SK-N-SH (cell line): Measurements from ENCODE around the gene RBBP5. TPM values are rescaled to one million over a fixed set of nuclear protein-coding genes. Genes with fewer than 3 reads are reported as not detected.

Source experiments
- CTCF ChIA-PET: fragments of 300-600, 350-600 bp; formaldehyde crosslinking; extraction: SDS; loops from one replicate; lab custom pipeline; 2021; lab: Yijun Ruan, JAX
- POLR2A ChIA-PET: fragments of 350-600 bp; sonication (Branson Sonifier 250); formaldehyde crosslinking; extraction: SDS; loops from one replicate; lab custom pipeline; 2020; ENCODE audit warnings: antibody characterized with exemption, inconsistent platforms; lab: Yijun Ruan, JAX
- DNase-seq: peaks from one replicate; pipeline ENCODE4 v3.0.0; 2012
- H2AFZ ChIP-seq: fragments of 200-600 bp; sonication (generic); 2 replicates; pipeline ENCODE4 v1.8.1; 2016; ENCODE audit warnings: antibody characterized with exemption, mild to moderate bottlenecking, low read depth
- H3F3A ChIP-seq: fragments of 200-600 bp; sonication (generic); replicated peaks from 2 replicates; pipeline ENCODE3; 2016; ENCODE audit warnings: antibody characterized with exemption, mild to moderate bottlenecking; ENCODE audit not compliant: insufficient read depth
- H3K27ac ChIP-seq, 2 experiments: fragments of 200-500 bp in 1 of 2; fragments of 200-600 bp in 1 of 2; sonication (Bioruptor generic) in 1 of 2; sonication (generic), shearing (Covaris generic) in 1 of 2; 2 replicates each; pipeline versions ENCODE4 v1.5.1 to v1.6.1; 2014 to 2016; ENCODE audit warnings: low read depth in 2 of 2, inconsistent platforms in 1 of 2, low read length in 1 of 2, mild to moderate bottlenecking in 1 of 2, mixed read lengths in 1 of 2
- H3K27me3 ChIP-seq: fragments of 200-600 bp; sonication (generic), shearing (Covaris generic); 2 replicates; pipeline ENCODE4 v1.6.1; 2016; ENCODE audit warnings: mixed run types; ENCODE audit not compliant: insufficient read depth
- H3K36me3 ChIP-seq, 2 experiments: fragments of 200-500 bp in 1 of 2; fragments of 200-600 bp in 1 of 2; sonication (Bioruptor generic) in 1 of 2; sonication (generic) in 1 of 2; replicated peaks in 1 of 2; 2 replicates each; pipeline versions ENCODE3 to v1.5.1; 2014 to 2016; ENCODE audit warnings: low read length in 1 of 2, mild to moderate bottlenecking in 1 of 2; ENCODE audit not compliant: insufficient read depth in 2 of 2, control insufficient read depth in 1 of 2
- H3K4me1 ChIP-seq, 2 experiments: fragments of 200-500 bp in 1 of 2; fragments of 200-600 bp in 1 of 2; sonication (Bioruptor generic) in 1 of 2; sonication (generic), shearing (Covaris generic) in 1 of 2; 2 replicates each; pipeline versions ENCODE4 v1.5.1 to v1.6.1; 2014 to 2016; ENCODE audit warnings: low read depth in 1 of 2, low read length in 1 of 2, mixed run types in 1 of 2; ENCODE audit not compliant: insufficient read depth in 2 of 2, control insufficient read depth in 1 of 2
- H3K4me2 ChIP-seq: fragments of 200-600 bp; sonication (generic), shearing (Covaris generic); 2 replicates; pipeline ENCODE4 v1.6.1; 2017; ENCODE audit warnings: mixed run types
- H3K4me3 ChIP-seq, 2 experiments: fragments of 200-500 bp in 1 of 2; fragments of 200-600 bp in 1 of 2; sonication (Bioruptor generic) in 1 of 2; sonication (generic), shearing (Covaris generic) in 1 of 2; 2 replicates each; pipeline versions ENCODE4 v1.5.1 to v1.8.1; 2014 to 2016; ENCODE audit warnings: low read depth in 2 of 2, inconsistent platforms in 1 of 2, low read length in 1 of 2, mild to moderate bottlenecking in 1 of 2, mixed read lengths in 1 of 2, moderate library complexity in 1 of 2
- H3K79me2 ChIP-seq: fragments of 200-600 bp; sonication (generic); 2 replicates; pipeline ENCODE4 v1.8.1; 2017; ENCODE audit warnings: mild to moderate bottlenecking; ENCODE audit not compliant: insufficient read depth
- H3K9ac ChIP-seq: fragments of 200-600 bp; sonication (generic); 2 replicates; pipeline ENCODE4 v1.6.1; 2017; ENCODE audit warnings: mixed run types
- H3K9me2 ChIP-seq: fragments of 200-600 bp; sonication (generic); 2 replicates; pipeline ENCODE4 v1.6.1; 2017; ENCODE audit warnings: mixed run types
- H3K9me3 ChIP-seq: fragments of 200-600 bp; sonication (generic); 2 replicates; pipeline ENCODE4 v1.6.1; 2017; ENCODE audit warnings: mixed run types, mild to moderate bottlenecking, moderate library complexity
- H4K20me1 ChIP-seq: fragments of 200-600 bp; sonication (generic); 2 replicates; pipeline ENCODE4 v1.6.1; 2017; ENCODE audit warnings: mild to moderate bottlenecking, mixed run types; ENCODE audit not compliant: insufficient read depth
- CHD2 ChIP-seq: fragments of 150-350 bp; IDR thresholded peaks from 2 replicates; pipeline ENCODE4 v1.6.1; 2018; ENCODE audit warnings: low read length; ENCODE audit not compliant: partially characterized antibody
- CTCF ChIP-seq: fragments of 200-600 bp; sonication (generic); IDR thresholded peaks from 2 replicates; pipeline ENCODE4 v1.6.1; 2017; ENCODE audit warnings: antibody characterized with exemption, mild to moderate bottlenecking, moderate library complexity
- ELF1 ChIP-seq: IDR thresholded peaks from 2 replicates; pipeline ENCODE4 v1.4.0; 2012
- EP300 ChIP-seq, 2 experiments: IDR thresholded peaks; 2 replicates each; pipeline versions ENCODE4 v1.4.0 to v1.6.1; 2012; ENCODE audit warnings: borderline replicate concordance in 1 of 2, low read depth in 1 of 2, low read length in 1 of 2
- EZH2phosphoT487 ChIP-seq: fragments of 200-600 bp; sonication (generic); IDR thresholded peaks from 2 replicates; pipeline ENCODE4 v1.6.1; 2017; ENCODE audit warnings: low read depth, mixed run types, mild to moderate bottlenecking, antibody characterized with exemption, moderate library complexity, borderline replicate concordance
- FOSL2 ChIP-seq: IDR thresholded peaks from 2 replicates; pipeline ENCODE4 v1.4.0; 2012; ENCODE audit warnings: low read depth, mild to moderate bottlenecking, moderate library complexity, borderline replicate concordance
- FOXM1 ChIP-seq: IDR thresholded peaks from 2 replicates; pipeline ENCODE4 v1.4.0; 2012; ENCODE audit warnings: low read depth, mild to moderate bottlenecking
- GATA2 ChIP-seq: sonication (generic); formaldehyde crosslinking; IDR thresholded peaks from 2 replicates; pipeline ENCODE4 v1.5.0; 2020; ENCODE audit warnings: mild to moderate bottlenecking, missing genetic modification reagents
- JUND ChIP-seq: IDR thresholded peaks from 2 replicates; pipeline ENCODE4 v1.4.0; 2012
- MEF2A ChIP-seq: IDR thresholded peaks from 2 replicates; pipeline ENCODE4 v1.4.0; 2012; ENCODE audit warnings: low read depth, borderline replicate concordance
- NFIC ChIP-seq: IDR thresholded peaks from 2 replicates; pipeline ENCODE4 v1.4.0; 2012; ENCODE audit warnings: borderline replicate concordance
- POLR2AphosphoS5 ChIP-seq: IDR thresholded peaks from 2 replicates; pipeline ENCODE4 v1.6.1; 2012; ENCODE audit warnings: low read depth, low read length
- RAD21 ChIP-seq: IDR thresholded peaks from 2 replicates; pipeline ENCODE4 v1.6.1; 2012; ENCODE audit warnings: mild to moderate bottlenecking, low read length
- RCOR1 ChIP-seq: fragments of 150-350 bp; IDR thresholded peaks from 2 replicates; pipeline ENCODE4 v1.6.1; 2017; ENCODE audit warnings: antibody characterized with exemption, low read length
- RFX5 ChIP-seq: IDR thresholded peaks from 2 replicates; pipeline ENCODE4 v1.6.1; 2012; ENCODE audit warnings: mild to moderate bottlenecking, improper control_type of control experiment, low read length
- RXRA ChIP-seq: IDR thresholded peaks from 2 replicates; pipeline ENCODE4 v1.4.0; 2012; ENCODE audit warnings: low read depth, mild to moderate bottlenecking, borderline replicate concordance
- SIN3A ChIP-seq: IDR thresholded peaks from 2 replicates; pipeline ENCODE4 v1.6.1; 2012; ENCODE audit warnings: low read depth, mild to moderate bottlenecking, low read length, moderate library complexity, borderline replicate concordance
- SMC3 ChIP-seq: IDR thresholded peaks from 2 replicates; pipeline ENCODE4 v1.6.1; 2012; ENCODE audit warnings: low read depth, low read length, improper control_type of control experiment
- TCF12 ChIP-seq: IDR thresholded peaks from 2 replicates; pipeline ENCODE4 v1.4.0; 2012
- TEAD4 ChIP-seq: IDR thresholded peaks from 2 replicates; pipeline ENCODE4 v1.4.0; 2012; ENCODE audit warnings: mild to moderate bottlenecking, borderline replicate concordance; ENCODE audit not compliant: insufficient read depth
- USF2 ChIP-seq: fragments of 150-350 bp; IDR thresholded peaks from 2 replicates; pipeline ENCODE4 v1.6.1; 2017; ENCODE audit warnings: antibody characterized with exemption, low read length, low read depth, borderline replicate concordance
- whole genome bisulfite sequencing: methylation state at CpG from one replicate; pipeline ENCODE4 v1.1.6; 2017; ENCODE audit warnings: low lambda C conversion rate; 5-methylcytosine and 5-hydroxymethylcytosine counted together
- polyA plus RNA-seq, 3 experiments: library from polyadenylated mRNA; depleted of rRNA; stranded (reverse); fragments of >200 nt; gene quantifications; 2 replicates each; pipeline ENCODE4 v1.2.3, GENCODE V29; 2012
- TF ChIP-seq, protein P1 (sequence below): IDR thresholded peaks from 2 replicates; pipeline ENCODE4 v1.4.0; 2012; ENCODE audit warnings: low read depth, borderline replicate concordance
- TF ChIP-seq, protein P2 (sequence below): IDR thresholded peaks from 2 replicates; pipeline ENCODE4; 2012

The RBBP5 gene, protein sequence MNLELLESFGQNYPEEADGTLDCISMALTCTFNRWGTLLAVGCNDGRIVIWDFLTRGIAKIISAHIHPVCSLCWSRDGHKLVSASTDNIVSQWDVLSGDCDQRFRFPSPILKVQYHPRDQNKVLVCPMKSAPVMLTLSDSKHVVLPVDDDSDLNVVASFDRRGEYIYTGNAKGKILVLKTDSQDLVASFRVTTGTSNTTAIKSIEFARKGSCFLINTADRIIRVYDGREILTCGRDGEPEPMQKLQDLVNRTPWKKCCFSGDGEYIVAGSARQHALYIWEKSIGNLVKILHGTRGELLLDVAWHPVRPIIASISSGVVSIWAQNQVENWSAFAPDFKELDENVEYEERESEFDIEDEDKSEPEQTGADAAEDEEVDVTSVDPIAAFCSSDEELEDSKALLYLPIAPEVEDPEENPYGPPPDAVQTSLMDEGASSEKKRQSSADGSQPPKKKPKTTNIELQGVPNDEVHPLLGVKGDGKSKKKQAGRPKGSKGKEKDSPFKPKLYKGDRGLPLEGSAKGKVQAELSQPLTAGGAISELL
- 5.7 and 7.7 TPM in 2 replicates for polyA plus RNA-seq (2012; rRNA removed)
- 8.5 and 9.2 TPM in 2 replicates for polyA plus RNA-seq (2012; cell fraction: cytosol; rRNA removed)
- 2.3 and 4.0 TPM in 2 replicates for polyA plus RNA-seq (2012; cell fraction: nucleus; rRNA removed)

DNA sequence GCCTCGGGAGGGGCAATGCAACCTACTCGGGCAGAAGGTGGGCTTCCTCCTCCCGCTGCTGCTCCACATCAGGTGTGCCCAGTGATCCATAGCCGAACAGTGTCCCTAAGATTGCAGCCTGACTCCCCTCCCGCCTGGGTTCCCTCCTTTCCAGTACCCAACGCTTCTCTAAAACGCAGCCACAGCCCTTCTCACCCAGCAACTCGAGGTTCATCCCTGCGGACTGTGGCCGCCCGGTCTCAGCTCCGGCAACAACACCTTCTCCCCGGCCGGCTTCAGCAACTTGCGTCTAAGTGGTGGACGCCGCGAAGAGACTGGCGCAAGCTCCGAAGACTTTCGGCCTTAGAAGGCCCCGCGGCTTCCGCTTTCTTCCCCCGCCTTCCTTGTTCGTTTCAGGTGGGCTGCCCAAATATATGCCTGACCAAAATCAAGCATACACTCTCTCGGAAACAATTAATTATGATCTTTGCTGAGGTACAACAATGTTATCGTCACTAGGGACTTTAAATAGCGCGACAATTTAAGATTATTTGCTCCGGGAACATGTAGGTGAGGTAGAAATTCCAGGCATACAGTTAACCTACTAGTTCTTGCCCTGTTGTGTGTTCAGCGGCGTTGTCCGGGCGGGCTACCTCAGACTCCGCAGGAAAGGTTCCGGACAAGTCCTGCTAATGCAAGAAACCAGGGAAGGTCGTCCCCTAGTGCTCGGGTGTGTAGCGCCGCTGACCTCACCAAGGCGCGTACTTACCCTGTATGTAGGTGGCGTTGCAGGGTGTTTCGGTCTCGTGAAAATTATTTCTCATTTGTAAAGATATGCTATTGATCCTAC lies at the start of gene RBBP5:
Gene RBBP5, minus strand, starts transcription at position 319 of the 829 bp plus-strand sequence. Its CDS starts 105 bp downstream, at position 214.
- WGBS: 0% methylated on average over 35 of the region's 46 CpGs
- TF ChIP-seq TEAD4 (peak; percentile 45; the same call in 1 of the 2 replicates), JUND (no peak), USF2 (no peak), FOSL2 (peak; percentile 37; the same call in 1 of the 2 replicates), CHD2 (peak; percentile 83), ELF1 (peak; percentile 91), FOXM1 (peak; percentile 70; the same call in 1 of the 2 replicates), EZH2phosphoT487 (no peak), CTCF (peak; percentile 84), RCOR1 (peak; percentile 77), NFIC (no peak; the same call in 1 of the 2 replicates), RAD21 (peak; percentile 55), RFX5 (no peak), GATA2 (no peak), RXRA (0 out of 2 replicates have a peak, but pooled peaks have one; percentile 38), POLR2AphosphoS5 (peak; percentile 96), EP300 (IDR thresholded peaks at IDR 0.05; ENCODE audit: borderline replicate concordance in 1 of 2, low read depth in 1 of 2, low read length in 1 of 2) (peak in 1 of 2 experiments; percentile 36; a peak in 1 of 4 replicates), SIN3A (peak; percentile 70), MEF2A (no peak), SMC3 (peak; percentile 64), TCF12 (peak; percentile 51; the same call in 1 of the 2 replicates)
- TF ChIP-seq, protein P1, sequence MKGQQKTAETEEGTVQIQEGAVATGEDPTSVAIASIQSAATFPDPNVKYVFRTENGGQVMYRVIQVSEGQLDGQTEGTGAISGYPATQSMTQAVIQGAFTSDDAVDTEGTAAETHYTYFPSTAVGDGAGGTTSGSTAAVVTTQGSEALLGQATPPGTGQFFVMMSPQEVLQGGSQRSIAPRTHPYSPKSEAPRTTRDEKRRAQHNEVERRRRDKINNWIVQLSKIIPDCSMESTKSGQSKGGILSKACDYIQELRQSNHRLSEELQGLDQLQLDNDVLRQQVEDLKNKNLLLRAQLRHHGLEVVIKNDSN: no peak; the same call in 1 of the 2 replicates
- TF ChIP-seq, protein P2, sequence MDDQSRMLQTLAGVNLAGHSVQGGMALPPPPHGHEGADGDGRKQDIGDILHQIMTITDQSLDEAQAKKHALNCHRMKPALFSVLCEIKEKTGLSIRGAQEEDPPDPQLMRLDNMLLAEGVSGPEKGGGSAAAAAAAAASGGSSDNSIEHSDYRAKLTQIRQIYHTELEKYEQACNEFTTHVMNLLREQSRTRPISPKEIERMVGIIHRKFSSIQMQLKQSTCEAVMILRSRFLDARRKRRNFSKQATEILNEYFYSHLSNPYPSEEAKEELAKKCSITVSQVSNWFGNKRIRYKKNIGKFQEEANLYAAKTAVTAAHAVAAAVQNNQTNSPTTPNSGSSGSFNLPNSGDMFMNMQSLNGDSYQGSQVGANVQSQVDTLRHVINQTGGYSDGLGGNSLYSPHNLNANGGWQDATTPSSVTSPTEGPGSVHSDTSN: no peak

More for the DNA sequence above, at the start of gene RBBP5:
- Histone ChIP-seq H4K20me1 (no peaks in the 10 kb centered on the region), H3K4me1 (peaks cover 11 to 17% of the 10 kb centered on the region in 2 experiments; a peak in 3 of 4 replicates), H2AFZ (peak within 1 kb of the TSS; percentile 94), H3K9me2 (no peaks in the 10 kb centered on the region), H3K79me2 (peaks cover 47% of the 10 kb centered on the region), H3K27ac (peak within 1 kb of the TSS; percentile 87 to 96), H3K9me3 (no peaks in the 10 kb centered on the region), H3F3A (peaks cover 5% of the 10 kb centered on the region), H3K4me3 (peak within 1 kb of the TSS; percentile 80 to 92), H3K36me3 (peaks cover 0 to 3% of the 10 kb centered on the region in 2 experiments), H3K9ac (peak within 1 kb of the TSS; percentile 95), H3K4me2 (peak within 1 kb of the TSS; percentile 87), H3K27me3 (no peaks in the 10 kb centered on the region)
- CTCF ChIA-PET: interaction anchor here (0.6 to 3.7 kb wide), 23 partner anchors 11 to 203 kb away, joined by 3 to 19 read pairs (median 3); no protein-coding TSS in a partner anchor
- peak; percentile 84 for DNase-seq
- POLR2A ChIA-PET: no interaction called here
